Left cardiac atrium (tissue), 4 donors: ENCODE measurements around the gene REX1BD. TPM values are rescaled to one million over a fixed set of nuclear protein-coding genes. Genes with fewer than 3 reads are reported as not detected.
"Not testable (repeated sequence)": the region's sequence is repeated elsewhere in the genome, so short reads cannot be mapped to it uniquely, and the experiment has no call there.

Experiments used
- ATAC-seq, 2 donors: fragments of 200-7000 bp; cut with Tn5 transposase; one replicate each; pipeline ENCODE4 v1.9.1; 2020; ENCODE audit warnings: mild to moderate bottlenecking in 2 of 2, moderate library complexity in 2 of 2
- DNase-seq: peaks from one replicate; pipeline ENCODE4 v3.0.0-alpha.2; 2020
- intact Hi-C, 2 donors: fragments of 100-400 bp; cut with DNase I; formaldehyde crosslinking; loops; one replicate each; pipeline versions ENCODE4 v1.14.1 to v1.15.1; 2022 to 2023
- total RNA-seq, 2 donors: library from RNA; stranded (reverse); fragmentation: NEBNext Ultra II Directional; extraction: Animal tissue kit (Norgen Biotek cat#: 25700); gene quantifications; one replicate each; pipeline ENCODE4 v1.2.1, GENCODE V29; 2021
- donor health status: DM: no; HTN: yes; CAD: no.
- donor health status: DM: no; HTN: yes; CAD: no; lungs with severe emphysema.
- donor health status: DM: yes; HTN: yes; CAD: no.
- donor health status: Dilated cardiomyopathy.

The REX1BD gene
- total RNA-seq, 2 donors from 2014 or later, result 65.3 to 76.0 TPM

GRCh38 chr19:18595475-18595874 lies 6.9 kb downstream of the REX1BD start:
- ATAC-seq, result no peak
- intact Hi-C loops, result loop anchor here in 1 of 2 donors (5.0 kb wide), 1 partner anchor 252 kb away; no protein-coding TSS in a partner anchor
- no peak for DNase-seq

GRCh38 chr19:18596752-18597157 lies 8.2 kb downstream of the REX1BD start:
- intact Hi-C loops, result loop anchor here in 1 of 2 donors (5.0 kb wide), 1 partner anchor 251 kb away; no protein-coding TSS in a partner anchor
- DNase-seq (peak; percentile 68), ATAC-seq (peak in 1 of 2 donors; percentile 57)

DNA sequence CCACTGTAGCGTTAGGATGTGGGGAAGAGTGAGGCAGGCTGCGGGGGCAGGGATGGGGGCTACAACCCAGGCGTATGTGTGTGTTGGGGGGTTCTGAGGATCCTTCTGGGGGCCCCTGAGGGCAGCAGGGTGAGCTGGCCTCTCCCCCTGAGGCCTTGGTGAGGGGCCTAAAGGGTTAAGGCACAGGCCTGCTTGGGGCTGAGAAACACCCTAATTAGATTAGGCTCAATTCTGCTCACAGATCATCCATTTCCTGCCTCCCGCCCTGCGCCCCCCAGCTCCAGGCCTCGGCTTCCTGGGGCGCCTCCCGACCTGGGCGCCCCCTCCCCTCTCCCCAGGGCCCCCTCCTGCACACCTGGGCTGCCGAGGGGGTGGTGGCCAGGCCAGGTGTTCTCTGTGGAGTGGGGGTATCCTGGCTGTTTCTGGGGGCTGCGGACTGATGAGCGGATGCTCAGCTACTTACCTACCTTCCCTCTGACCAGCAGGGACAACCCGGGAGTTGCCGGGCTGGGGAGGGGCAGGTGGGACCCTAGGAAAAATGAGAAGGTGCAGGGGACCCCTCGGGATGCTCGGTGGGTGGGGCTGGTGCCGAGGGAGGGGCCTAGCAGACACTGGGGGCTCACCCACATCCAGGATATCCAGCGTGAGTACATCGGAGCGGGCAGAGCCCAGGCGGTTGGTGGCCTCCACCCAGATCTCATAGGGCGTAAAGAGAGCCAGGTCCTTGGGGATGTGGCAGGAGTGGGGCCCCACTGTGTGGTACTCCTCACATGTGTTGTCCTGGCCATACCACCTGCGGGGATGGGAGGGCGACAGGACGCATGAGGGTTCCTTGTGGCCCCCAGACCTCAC lies 9.4 kb downstream of the REX1BD start:
- ATAC-seq, result no peak
- no peak for DNase-seq
- intact Hi-C loops, result loop anchor here in 1 of 2 donors (5.0 kb wide), 1 partner anchor 249 kb away; no protein-coding TSS in a partner anchor

GRCh38 chr19:18599485-18599884 lies 10.9 kb downstream of the REX1BD start:
- intact Hi-C loops, result loop anchor here in 1 of 2 donors (5.0 kb wide), 1 partner anchor 248 kb away; no protein-coding TSS in a partner anchor
- no peak for DNase-seq
- no peak for ATAC-seq

DNA sequence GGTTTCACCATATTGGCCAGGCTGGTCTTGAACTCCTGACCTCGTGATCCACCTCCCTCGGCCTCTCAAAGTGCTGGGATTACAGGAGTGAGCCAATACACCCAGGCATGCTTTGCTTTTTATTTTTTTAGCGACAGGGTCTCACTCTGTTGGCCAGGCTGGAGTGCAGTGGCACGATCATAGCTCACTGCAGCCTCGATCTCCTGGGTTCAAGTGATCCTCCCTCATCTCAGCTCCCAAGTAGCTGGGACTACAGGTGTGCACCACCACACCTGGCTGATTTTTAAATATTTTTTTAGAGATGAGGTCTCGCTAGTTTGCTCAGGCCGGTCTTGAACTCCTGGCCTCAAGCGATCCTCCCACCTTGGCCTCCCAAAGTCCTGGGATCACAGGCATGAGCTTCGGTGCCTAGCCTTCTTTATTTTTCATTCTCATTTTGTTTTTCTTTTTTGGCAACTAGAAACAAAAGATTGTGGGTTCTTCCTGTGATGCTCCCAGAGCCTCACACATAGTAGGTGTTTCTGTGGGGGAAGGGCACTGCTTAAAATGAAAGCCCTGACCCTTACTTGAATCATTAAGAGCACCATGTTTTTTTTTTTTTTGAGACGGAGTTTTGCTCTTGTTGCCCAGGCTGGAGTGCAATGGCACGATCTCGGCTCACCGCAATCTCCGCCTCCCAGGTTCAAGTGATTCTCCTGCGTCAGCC lies 12.2 kb downstream of the REX1BD start:
- ATAC-seq, intact Hi-C loops, DNase-seq: not testable (repeated sequence)

- intact Hi-C loops, result no loop called here
- no peak for ATAC-seq
- no peak for DNase-seq
Measured at GRCh38 chr19:18601875-18602274, 13.3 kb downstream of the REX1BD start.

GRCh38 chr19:18603255-18603957 lies 14.8 kb downstream of the REX1BD start:
- DNase-seq (no peak), ATAC-seq (peak; percentile 14 to 59)
- intact Hi-C loops, result no loop called here

- intact Hi-C loops, result no loop called here
- DNase-seq (no peak), ATAC-seq (peak; percentile 14 to 17)
Measured at GRCh38 chr19:18603958-18604819, 15.6 kb downstream of the REX1BD start.

DNA sequence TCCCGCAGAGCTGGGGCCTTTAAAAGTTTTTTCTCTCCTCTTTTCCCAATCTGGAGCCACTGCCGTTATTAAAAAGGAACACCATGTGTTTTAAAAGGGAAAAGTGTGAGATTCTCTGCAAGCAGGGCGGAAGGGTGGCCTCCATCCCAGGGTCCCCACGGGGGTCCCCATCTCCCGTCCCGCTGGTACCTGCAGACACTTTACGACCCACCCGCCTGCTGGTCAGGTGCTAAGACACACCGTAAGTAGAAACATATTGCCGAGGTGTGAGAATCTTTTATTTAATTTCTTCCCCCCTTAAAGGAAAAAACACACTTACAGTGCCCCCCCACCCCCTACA lies 16.2 kb downstream of the REX1BD start:
- intact Hi-C loops, result no loop called here
- DNase-seq (no peak), ATAC-seq (no peak)

GRCh38 chr19:18605196-18605545 lies 16.6 kb downstream of the REX1BD start:
- ATAC-seq (no peak), DNase-seq (no peak)
- intact Hi-C loops, result no loop called here

DNA sequence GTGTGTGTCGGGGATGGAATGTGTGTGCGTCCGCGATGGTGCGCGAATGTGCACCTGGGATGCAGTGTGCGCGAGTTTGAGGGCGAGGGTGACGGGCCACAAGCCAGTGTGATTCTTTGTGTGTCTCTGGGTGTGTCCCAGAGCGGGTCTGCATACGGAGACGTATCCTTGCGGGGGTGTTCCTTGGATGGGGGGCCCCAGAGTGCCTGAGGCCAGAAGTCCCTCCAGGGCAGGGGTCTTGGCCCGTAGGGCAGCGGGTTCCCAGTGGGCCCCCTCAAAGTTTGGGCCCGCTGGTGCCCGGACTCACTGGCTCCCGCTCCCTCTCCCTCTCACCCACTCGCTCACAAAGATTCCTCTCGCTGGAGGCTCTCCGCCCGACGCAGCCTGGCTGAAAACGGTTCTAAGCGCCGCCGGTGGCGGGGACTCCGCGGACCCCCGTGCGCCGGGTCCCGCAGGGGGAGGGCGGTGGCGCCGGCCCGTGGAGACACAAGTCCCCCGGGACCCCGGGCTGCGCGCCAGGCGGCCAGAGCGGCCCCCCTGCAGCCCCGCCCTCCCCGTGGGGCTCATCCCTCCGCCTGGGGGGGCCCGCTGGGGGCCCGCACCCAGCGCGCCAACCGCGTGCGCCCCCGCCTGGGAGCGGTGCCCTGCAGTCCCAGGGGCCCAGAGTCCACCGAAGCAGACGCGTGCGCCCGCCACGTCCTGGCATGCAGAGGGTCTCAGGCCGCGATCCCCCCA lies 17.1 kb downstream of the REX1BD start:
- DNase-seq, result no peak
- intact Hi-C loops, result no loop called here
- no peak for ATAC-seq

- DNase-seq, result no peak
- intact Hi-C loops, result no loop called here
- ATAC-seq, result peak in 1 of 2 donors; percentile 3
Measured at GRCh38 chr19:18606281-18607225, 18.0 kb downstream of the REX1BD start, which contains the start of gene CRLF1. Gene CRLF1, minus strand, starts transcription at chr19:18606799. Its CDS starts 143 bp downstream, at chr19:18606656.

- ATAC-seq (peak in 1 of 2 donors; percentile 5), DNase-seq (no peak)
- intact Hi-C loops, result no loop called here
Measured at GRCh38 chr19:18607226-18608101, 18.9 kb downstream of the REX1BD start.

GRCh38 chr19:18608102-18608804 lies 19.7 kb downstream of the REX1BD start:
- no peak for DNase-seq
- intact Hi-C loops, result no loop called here
- ATAC-seq, result no peak
